ENCODE data around the gene HPGDS. TPM values are rescaled to one million over a fixed set of nuclear protein-coding genes. Genes with fewer than 3 reads are reported as not detected.
"Not testable (repeated sequence)": the region's sequence is repeated elsewhere in the genome, so short reads cannot be mapped to it uniquely, and the experiment has no call there.

The HPGDS gene
- total RNA-seq, 2 donors from 2014 or later, result 1.5 TPM; not detected in 1

GRCh38 chr4:94334476-94334875 is 8.2 kb downstream of the HPGDS start:
- Mint-ChIP-seq H3K27ac (no peak overlapping the region), H3K36me3 (no peaks in the 10 kb centered on the region), H3K9me3 (no peaks in the 10 kb centered on the region), H3K4me3 (no peak overlapping the region), H3K27me3 (peaks cover 0 to 7% of the 10 kb centered on the region in 2 donors), H3K4me1 (ENCODE audit: low read depth in 2 of 2) (peaks cover 7 to 11% of the 10 kb centered on the region in 2 donors)
- no peak for DNase-seq (ENCODE audit: low spot score)
- no peak for ATAC-seq

GRCh38 chr4:94333866-94334265 is 8.8 kb downstream of the HPGDS start:
- DNase-seq (ENCODE audit: low spot score) (no peak), ATAC-seq (no peak)
- Mint-ChIP-seq H3K27me3 (peaks cover 0 to 7% of the 10 kb centered on the region in 2 donors), H3K4me1 (ENCODE audit: low read depth in 2 of 2) (peaks cover 3 to 5% of the 10 kb centered on the region in 2 donors), H3K4me3 (no peak overlapping the region), H3K36me3 (no peaks in the 10 kb centered on the region), H3K9me3 (no peaks in the 10 kb centered on the region), H3K27ac (no peak overlapping the region)

DNA sequence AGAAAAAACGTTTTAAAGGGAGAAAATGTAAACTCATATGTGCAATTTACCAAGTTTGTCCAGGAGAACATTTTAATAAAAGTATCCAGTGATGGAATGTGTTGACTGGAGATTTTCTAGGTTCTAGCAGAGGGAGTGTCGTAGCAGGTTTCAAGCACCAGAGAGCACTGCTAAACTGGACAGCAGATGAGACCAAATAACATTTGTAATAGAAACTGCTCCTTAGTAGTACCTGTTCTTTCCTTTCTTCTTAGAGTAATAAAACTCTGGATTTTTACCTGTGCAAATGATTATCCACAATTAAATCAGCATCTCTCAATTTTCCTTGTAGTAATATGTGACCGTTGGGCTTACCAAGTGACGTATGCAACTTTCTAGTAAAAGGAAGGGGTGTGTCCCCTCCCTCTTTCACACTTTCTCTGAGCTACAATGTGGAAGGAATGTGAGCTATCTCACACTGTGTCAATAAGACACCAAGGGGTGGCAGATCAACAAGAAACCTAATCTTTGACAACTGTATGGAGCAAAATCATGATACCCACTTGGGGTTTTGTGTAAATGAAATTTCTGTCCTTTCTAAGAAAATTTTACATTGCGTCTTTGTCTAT is 9.5 kb downstream of the HPGDS start:
- Mint-ChIP-seq H3K27me3 (peaks cover 0 to 7% of the 10 kb centered on the region in 2 donors), H3K4me3 (no peak overlapping the region), H3K9me3 (peaks cover 2% of the 10 kb centered on the region), H3K36me3 (no peaks in the 10 kb centered on the region), H3K4me1 (ENCODE audit: low read depth in 2 of 2) (peaks cover 0 to 3% of the 10 kb centered on the region in 2 donors), H3K27ac (no peak overlapping the region)
- DNase-seq (ENCODE audit: low spot score) (no peak), ATAC-seq (no peak)

- H3K27ac Mint-ChIP-seq, result no peak overlapping the region
- no peak for ATAC-seq
- peaks cover 14% of the 10 kb centered on the region for H3K36me3 Mint-ChIP-seq
- no peak for DNase-seq (ENCODE audit: low spot score)
- H3K27me3 Mint-ChIP-seq, result peaks cover 0 to 7% of the 10 kb centered on the region in 2 donors
- no peak overlapping the region for H3K4me3 Mint-ChIP-seq
- H3K4me1 Mint-ChIP-seq (ENCODE audit: low read depth in 2 of 2), result peaks cover 0 to 3% of the 10 kb centered on the region in 2 donors
- H3K9me3 Mint-ChIP-seq, result peaks cover 8% of the 10 kb centered on the region
Observed at GRCh38 chr4:94329933-94330332, 12.7 kb downstream of the HPGDS start.

DNA sequence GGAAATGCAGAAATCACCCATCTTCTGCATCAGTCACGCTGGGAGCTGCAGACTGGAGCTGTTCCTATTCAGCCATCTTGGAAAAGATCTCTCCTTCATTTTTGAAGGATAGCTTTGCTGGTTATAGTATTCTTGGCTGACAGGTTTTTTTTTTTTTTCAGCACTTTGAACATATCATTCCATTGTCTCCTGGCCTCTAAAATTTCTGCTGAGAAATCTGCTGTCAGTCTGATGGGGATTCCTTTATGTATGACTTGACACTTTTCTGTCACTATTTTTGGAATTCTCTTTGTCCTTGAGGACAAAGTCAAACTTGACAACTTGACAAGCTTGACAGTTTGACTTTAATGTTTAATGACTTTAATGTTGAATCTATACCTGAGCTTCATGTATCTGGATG is 16.8 kb downstream of the HPGDS start:
- peaks cover 15% of the 10 kb centered on the region for H3K9me3 Mint-ChIP-seq
- ATAC-seq (no peak), DNase-seq (ENCODE audit: low spot score) (no peak)
- H3K4me1 Mint-ChIP-seq (ENCODE audit: low read depth in 2 of 2), result no peaks in the 10 kb centered on the region
- peaks cover 0 to 7% of the 10 kb centered on the region in 2 donors for H3K27me3 Mint-ChIP-seq
- H3K27ac Mint-ChIP-seq, result no peak overlapping the region
- H3K4me3 Mint-ChIP-seq, result no peak overlapping the region
- peaks cover 33% of the 10 kb centered on the region for H3K36me3 Mint-ChIP-seq

GRCh38 chr4:94319927-94320326 is 22.7 kb downstream of the HPGDS start:
- H3K9me3 Mint-ChIP-seq, result peaks cover 11% of the 10 kb centered on the region
- not testable (repeated sequence) for ATAC-seq; H3K4me1 Mint-ChIP-seq (ENCODE audit: low read depth in 2 of 2); H3K27me3 Mint-ChIP-seq; H3K4me3 Mint-ChIP-seq; H3K27ac Mint-ChIP-seq; DNase-seq (ENCODE audit: low spot score)
- peaks cover 27% of the 10 kb centered on the region for H3K36me3 Mint-ChIP-seq

- peaks cover 4% of the 10 kb centered on the region for H3K9me3 Mint-ChIP-seq
- H3K36me3 Mint-ChIP-seq, result peaks cover 5% of the 10 kb centered on the region
- peaks cover 4 to 7% of the 10 kb centered on the region in 2 donors for H3K27me3 Mint-ChIP-seq
- H3K4me1 Mint-ChIP-seq (ENCODE audit: low read depth in 2 of 2), result no peaks in the 10 kb centered on the region
- no peak overlapping the region for H3K4me3 Mint-ChIP-seq
- ATAC-seq (no peak), DNase-seq (ENCODE audit: low spot score) (no peak)
- no peak overlapping the region for H3K27ac Mint-ChIP-seq
Observed at GRCh38 chr4:94307231-94307871, 35.3 kb downstream of the HPGDS start.

- H3K4me1 Mint-ChIP-seq (ENCODE audit: low read depth in 2 of 2), result no peaks in the 10 kb centered on the region
- no peaks in the 10 kb centered on the region for H3K9me3 Mint-ChIP-seq
- H3K36me3 Mint-ChIP-seq, result no peaks in the 10 kb centered on the region
- ATAC-seq, result no peak
- peaks cover 0 to 2% of the 10 kb centered on the region in 2 donors for H3K27me3 Mint-ChIP-seq
- DNase-seq (ENCODE audit: low spot score), result no peak
- no peak overlapping the region for H3K27ac Mint-ChIP-seq
- no peak overlapping the region for H3K4me3 Mint-ChIP-seq
Observed at GRCh38 chr4:94306713-94307112, 35.9 kb downstream of the HPGDS start.

DNA sequence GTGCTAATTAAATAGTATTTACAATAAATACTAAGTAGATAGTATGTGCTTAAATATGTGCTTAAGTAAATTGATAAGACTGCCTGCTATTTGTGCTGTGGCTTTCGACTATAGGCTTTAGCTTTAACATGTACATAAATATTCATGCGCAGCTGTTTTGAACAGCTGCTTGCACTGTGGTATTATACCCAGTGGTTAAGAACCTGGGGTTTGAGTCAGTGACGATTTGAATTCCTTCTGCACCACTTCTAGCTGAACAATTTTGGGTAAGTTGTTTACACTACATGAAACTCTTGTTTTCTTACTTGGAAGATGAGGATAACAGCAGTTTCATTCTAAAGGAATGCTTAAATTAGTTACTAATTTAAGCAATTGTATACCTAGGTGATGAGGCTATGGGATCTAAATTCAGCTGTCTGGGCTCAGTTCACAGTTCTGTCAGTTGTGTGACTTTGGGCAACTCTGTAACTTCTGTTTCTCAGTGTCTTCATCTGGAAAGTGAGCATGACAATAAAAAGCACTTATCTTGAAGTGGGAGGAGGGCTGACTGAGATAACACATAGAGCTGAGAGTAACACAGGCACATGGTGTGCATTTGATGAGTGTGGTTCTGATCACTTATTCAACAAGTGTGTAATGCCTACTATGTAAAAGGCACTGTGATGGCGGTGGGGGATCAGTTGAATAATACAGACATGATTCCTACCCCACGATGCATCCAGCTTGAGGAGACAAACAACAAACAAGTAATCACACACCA is 37.0 kb downstream of the HPGDS start:
- Mint-ChIP-seq H3K4me1 (ENCODE audit: low read depth in 2 of 2) (no peaks in the 10 kb centered on the region), H3K9me3 (no peaks in the 10 kb centered on the region), H3K27me3 (no peaks in the 10 kb centered on the region), H3K36me3 (no peaks in the 10 kb centered on the region), H3K27ac (no peak overlapping the region), H3K4me3 (no peak overlapping the region)
- ATAC-seq (no peak), DNase-seq (ENCODE audit: low spot score) (no peak)

- no peak overlapping the region for H3K27ac Mint-ChIP-seq
- no peaks in the 10 kb centered on the region for H3K9me3 Mint-ChIP-seq
- no peak overlapping the region for H3K4me3 Mint-ChIP-seq
- H3K27me3 Mint-ChIP-seq, result no peaks in the 10 kb centered on the region
- DNase-seq (ENCODE audit: low spot score) (no peak), ATAC-seq (no peak)
- no peaks in the 10 kb centered on the region for H3K36me3 Mint-ChIP-seq
- H3K4me1 Mint-ChIP-seq (ENCODE audit: low read depth in 2 of 2), result no peaks in the 10 kb centered on the region
Observed at GRCh38 chr4:94304365-94304971, 38.2 kb downstream of the HPGDS start.

- Mint-ChIP-seq H3K36me3 (no peaks in the 10 kb centered on the region), H3K27me3 (no peaks in the 10 kb centered on the region)
Observed at GRCh38 chr4:94302191-94302590, 40.4 kb downstream of the HPGDS start.

DNA sequence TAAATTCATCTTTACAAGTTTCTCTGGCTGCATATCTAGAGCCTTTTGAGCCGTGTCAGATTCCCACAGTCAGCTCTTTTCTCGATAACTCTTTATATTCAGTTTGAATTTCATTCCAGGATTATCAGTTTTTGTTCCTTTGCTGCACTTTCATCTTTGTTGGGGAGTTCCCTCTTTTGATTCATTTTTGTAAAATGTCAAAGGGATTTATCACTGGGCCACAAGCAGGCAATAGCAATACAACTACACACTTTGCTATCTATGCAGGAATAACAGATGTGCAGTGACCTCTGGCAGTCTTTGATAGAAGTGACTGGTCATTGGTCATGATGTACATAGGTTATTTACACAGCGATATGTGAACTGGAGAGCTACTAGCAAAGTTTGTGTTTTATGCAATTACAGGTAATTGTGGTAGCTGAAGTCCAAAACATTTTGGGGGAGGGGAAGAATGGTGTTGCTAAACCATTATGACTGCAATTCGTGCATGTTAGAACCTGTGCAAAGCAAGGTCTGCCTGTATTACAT is 43.8 kb downstream of the HPGDS start:
- no peaks in the 10 kb centered on the region for H3K9me3 Mint-ChIP-seq
- H3K27ac Mint-ChIP-seq, result no peak overlapping the region
- H3K36me3 Mint-ChIP-seq, result no peaks in the 10 kb centered on the region
- ATAC-seq (no peak), DNase-seq (ENCODE audit: low spot score) (no peak)
- peaks cover 0 to 15% of the 10 kb centered on the region in 2 donors for H3K4me1 Mint-ChIP-seq (ENCODE audit: low read depth in 2 of 2)
- no peaks in the 10 kb centered on the region for H3K27me3 Mint-ChIP-seq
- no peak overlapping the region for H3K4me3 Mint-ChIP-seq

More at GRCh38 chr4:94302191-94302590, 40.4 kb downstream of the HPGDS start:
- no peak overlapping the region for H3K27ac Mint-ChIP-seq
- no peak overlapping the region for H3K4me3 Mint-ChIP-seq
- H3K9me3 Mint-ChIP-seq, result no peaks in the 10 kb centered on the region
- DNase-seq (ENCODE audit: low spot score), result no peak
- no peak for ATAC-seq
- H3K4me1 Mint-ChIP-seq (ENCODE audit: low read depth in 2 of 2), result no peaks in the 10 kb centered on the region

DNA sequence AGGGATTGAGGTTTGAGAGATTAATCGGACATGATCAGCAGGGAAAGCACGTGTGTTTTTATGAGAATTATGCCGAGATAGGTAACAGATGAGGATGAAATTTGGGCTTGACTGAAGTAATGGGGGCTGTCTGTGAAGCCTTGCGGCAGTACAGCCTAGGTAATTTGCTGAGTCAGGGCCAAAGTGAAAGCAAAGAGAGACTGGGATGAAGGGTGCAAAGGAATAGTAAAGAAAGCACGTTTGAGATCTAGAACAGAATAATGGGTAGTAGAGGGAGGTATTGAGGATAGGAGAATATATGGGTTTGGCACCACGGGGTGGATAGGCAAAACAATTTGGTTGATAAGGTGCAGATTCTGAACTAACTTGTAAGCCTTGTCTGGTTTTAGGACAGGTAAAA is 47.2 kb downstream of the HPGDS start:
- ATAC-seq; H3K36me3 Mint-ChIP-seq; H3K9me3 Mint-ChIP-seq; H3K27ac Mint-ChIP-seq; DNase-seq (ENCODE audit: low spot score); H3K27me3 Mint-ChIP-seq; H3K4me3 Mint-ChIP-seq: not testable (repeated sequence)
- H3K4me1 Mint-ChIP-seq (ENCODE audit: low read depth in 2 of 2), result peaks cover 0 to 18% of the 10 kb centered on the region in 2 donors
